Trophoblast cell (in vitro differentiated cells and primary cell): ENCODE data around the gene SSH3. TPM values are rescaled to one million over a fixed set of nuclear protein-coding genes. Genes with fewer than 3 reads are reported as not detected.

Experiments
- DNase-seq, 2 donors: peaks; one replicate each; pipeline ENCODE4 v3.0.0-alpha.2; 2016
- H2AFZ ChIP-seq: 2 replicates; pipeline ENCODE4 v1.6.1; 2013; ENCODE audit warnings: low read length, moderate library complexity, mild to moderate bottlenecking; ENCODE audit not compliant: insufficient read depth, poor library complexity
- H2AK5ac ChIP-seq: 2 replicates; pipeline ENCODE4 v1.6.1; 2013; ENCODE audit warnings: mild to moderate bottlenecking, low read length
- H2BK120ac ChIP-seq: 2 replicates; pipeline ENCODE4 v1.6.1; 2013; ENCODE audit warnings: low read length, mild to moderate bottlenecking, moderate library complexity; ENCODE audit not compliant: insufficient read depth, poor library complexity
- H2BK12ac ChIP-seq: 2 replicates; pipeline ENCODE4 v1.6.1; 2013; ENCODE audit warnings: mild to moderate bottlenecking, low read length, moderate library complexity
- H2BK5ac ChIP-seq: 2 replicates; pipeline ENCODE4 v1.6.1; 2013; ENCODE audit warnings: low read length, low read depth, moderate library complexity, mild to moderate bottlenecking; ENCODE audit not compliant: poor library complexity
- H3K14ac ChIP-seq: 2 replicates; pipeline ENCODE4 v1.6.1; 2013; ENCODE audit warnings: mild to moderate bottlenecking, low read length
- H3K18ac ChIP-seq: 2 replicates; pipeline ENCODE4 v1.6.1; 2013; ENCODE audit warnings: mild to moderate bottlenecking, low read length
- H3K23ac ChIP-seq: 2 replicates; pipeline ENCODE4 v1.6.1; 2013; ENCODE audit warnings: low read length
- H3K27ac ChIP-seq: 2 replicates; pipeline ENCODE4 v1.5.1; 2013; ENCODE audit warnings: low read depth, mild to moderate bottlenecking, inconsistent platforms, low read length, moderate library complexity
- H3K27me3 ChIP-seq: 2 replicates; pipeline ENCODE4 v1.6.1; 2013; ENCODE audit warnings: inconsistent platforms, mild to moderate bottlenecking, low read length, moderate library complexity; ENCODE audit not compliant: insufficient read depth
- H3K36me3 ChIP-seq, 2 experiments: 1 replicate in 1 of 2; 2 replicates in 1 of 2; pipeline ENCODE4 v1.6.1; 2013; ENCODE audit warnings: low read length in 2 of 2, mild to moderate bottlenecking in 2 of 2, moderate library complexity in 1 of 2; ENCODE audit not compliant: insufficient read depth in 2 of 2, control insufficient read depth in 1 of 2
- H3K4ac ChIP-seq: 2 replicates; pipeline ENCODE4 v1.6.1; 2013; ENCODE audit warnings: low read depth, mild to moderate bottlenecking, low read length, moderate library complexity
- H3K4me1 ChIP-seq, 2 experiments: 1 replicate in 1 of 2; 2 replicates in 1 of 2; pipeline ENCODE4 v1.6.1; 2013; ENCODE audit warnings: low read length in 2 of 2, mild to moderate bottlenecking in 2 of 2, moderate library complexity in 1 of 2; ENCODE audit not compliant: insufficient read depth in 2 of 2, control insufficient read depth in 1 of 2
- H3K4me2 ChIP-seq: 2 replicates; pipeline ENCODE4 v1.6.1; 2013; ENCODE audit warnings: inconsistent platforms, mild to moderate bottlenecking, low read length, moderate library complexity
- H3K4me3 ChIP-seq: 2 replicates; pipeline ENCODE4 v1.5.1; 2013; ENCODE audit warnings: mild to moderate bottlenecking, low read depth, low read length, inconsistent platforms
- H3K79me1 ChIP-seq: one replicate; pipeline ENCODE4 v1.6.1; 2013; ENCODE audit warnings: low read length
- H3K79me2 ChIP-seq: 2 replicates; pipeline ENCODE4 v1.6.1; 2013; ENCODE audit warnings: low read length, mild to moderate bottlenecking; ENCODE audit not compliant: control insufficient read depth, insufficient read depth, poor library complexity
- H3K9ac ChIP-seq: 2 replicates; pipeline ENCODE4 v1.6.1; 2013; ENCODE audit warnings: mild to moderate bottlenecking, low read length
- H3K9me3 ChIP-seq: 2 replicates; pipeline ENCODE4 v1.6.1; 2013; ENCODE audit warnings: low read depth, mild to moderate bottlenecking, control low read depth, inconsistent platforms, low read length; ENCODE audit not compliant: insufficient read depth
- H4K12ac ChIP-seq: 2 replicates; pipeline ENCODE4 v1.6.1; 2013; ENCODE audit warnings: low read depth, mild to moderate bottlenecking, low read length, moderate library complexity
- H4K8ac ChIP-seq: 2 replicates; pipeline ENCODE4 v1.6.1; 2013; ENCODE audit warnings: low read depth, mild to moderate bottlenecking, low read length, moderate library complexity
- H4K91ac ChIP-seq: one replicate; pipeline ENCODE4 v1.6.1; 2013; ENCODE audit warnings: low read depth, mild to moderate bottlenecking, low read length, moderate library complexity
- WGBS: extraction: QIAGEN DNeasy Blood & Tissue Kit; methylation state at CpG from one replicate; pipeline ENCODE4 v1.1.7; 2013; ENCODE audit warnings: missing lambda C conversion rate; ENCODE audit not compliant: insufficient read length, insufficient coverage; ENCODE audit errors: extremely low coverage; 5-methylcytosine and 5-hydroxymethylcytosine counted together
- polyA plus RNA-seq: library from polyadenylated mRNA; stranded (reverse); fragments of 200-250 nt; gene quantifications from 2 replicates; pipeline ENCODE4 v1.2.3, GENCODE V29; 2013

The SSH3 gene
- 85.6 and 93.4 TPM in 2 replicates for polyA plus RNA-seq

GRCh38 chr11:67303132-67303834 lies at the start of gene SSH3:
TSS of gene SSH3 (plus strand) at chr11:67303530. CDS start at chr11:67303626, 96 bp downstream.
- DNase-seq, result peak; percentile 88 to 93
- H2BK5ac ChIP-seq, result peak within 1 kb of the TSS; percentile 98
- H3K14ac ChIP-seq, result peak within 1 kb of the TSS; percentile 100
- peak within 1 kb of the TSS; percentile 99 for H4K12ac ChIP-seq
- peak within 1 kb of the TSS; percentile 98 for H4K8ac ChIP-seq
- H3K4me3 ChIP-seq, result peak within 1 kb of the TSS; percentile 95
- peak within 1 kb of the TSS; percentile 88 for H3K27ac ChIP-seq
- peak within 1 kb of the TSS; percentile 98 for H2BK120ac ChIP-seq
- H3K9me3 ChIP-seq, result peaks cover 5% of the 10 kb centered on the region
- no peaks in the 10 kb centered on the region for H3K27me3 ChIP-seq
- H3K23ac ChIP-seq, result no peak within 1 kb of the TSS
- H2BK12ac ChIP-seq, result peak within 1 kb of the TSS; percentile 84
- no CpG with 5 or more reads among the region's 65 CpGs for WGBS
- peak within 1 kb of the TSS; percentile 100 for H3K18ac ChIP-seq
- H3K79me1 ChIP-seq, result peaks cover 22% of the 10 kb centered on the region
- peaks cover 56 to 57% of the 10 kb centered on the region in 2 experiments for H3K36me3 ChIP-seq
- H3K4me2 ChIP-seq, result peak within 1 kb of the TSS; percentile 97
- H2AK5ac ChIP-seq, result peak within 1 kb of the TSS; percentile 96
- peak within 1 kb of the TSS; percentile 99 for H4K91ac ChIP-seq
- peak within 1 kb of the TSS; percentile 87 for H3K9ac ChIP-seq
- H3K4ac ChIP-seq, result peak within 1 kb of the TSS; percentile 98
- H3K79me2 ChIP-seq, result peaks cover 10% of the 10 kb centered on the region
- H3K4me1 ChIP-seq, result peaks cover 23 to 29% of the 10 kb centered on the region in 2 experiments
- peak within 1 kb of the TSS; percentile 98 for H2AFZ ChIP-seq

GRCh38 chr11:67253872-67254624 lies 49.3 kb upstream of the SSH3 start:
- Histone ChIP-seq H3K9me3 (no peaks in the 10 kb centered on the region), H3K18ac (no peak overlapping the region), H3K27ac (no peak overlapping the region), H3K36me3 (peaks cover 55 to 77% of the 10 kb centered on the region in 2 experiments), H3K79me1 (no peaks in the 10 kb centered on the region), H2AFZ (no peak overlapping the region), H3K4ac (no peak overlapping the region), H3K23ac (no peak overlapping the region), H4K91ac (no peak overlapping the region), H3K4me3 (no peak overlapping the region), H3K79me2 (no peaks in the 10 kb centered on the region), H2BK120ac (no peak overlapping the region), H3K27me3 (no peaks in the 10 kb centered on the region), H3K9ac (no peak overlapping the region), H3K14ac (no peak overlapping the region), H2BK12ac (peak overlapping the region; percentile 16), H3K4me1 (peaks cover 0 to 5% of the 10 kb centered on the region in 2 experiments), H2AK5ac (no peak overlapping the region), H4K12ac (no peak overlapping the region), H2BK5ac (no peak overlapping the region), H4K8ac (no peak overlapping the region), H3K4me2 (no peak overlapping the region)
- no CpG with 5 or more reads among the region's 14 CpGs for WGBS
- no peak for DNase-seq

GRCh38 chr11:67254798-67255197 lies 48.5 kb upstream of the SSH3 start:
- H3K9ac ChIP-seq, result no peak overlapping the region
- no peak overlapping the region for H2AK5ac ChIP-seq
- no CpG with 5 or more reads among the region's 15 CpGs for WGBS
- H3K9me3 ChIP-seq, result no peaks in the 10 kb centered on the region
- no peaks in the 10 kb centered on the region for H3K79me1 ChIP-seq
- no peak overlapping the region for H3K27ac ChIP-seq
- H2BK12ac ChIP-seq, result no peak overlapping the region
- H3K4me2 ChIP-seq, result no peak overlapping the region
- no peak overlapping the region for H3K23ac ChIP-seq
- H4K8ac ChIP-seq, result no peak overlapping the region
- peaks cover 0 to 5% of the 10 kb centered on the region in 2 experiments for H3K4me1 ChIP-seq
- no peak overlapping the region for H4K91ac ChIP-seq
- peaks cover 53 to 69% of the 10 kb centered on the region in 2 experiments for H3K36me3 ChIP-seq
- H3K18ac ChIP-seq, result no peak overlapping the region
- H4K12ac ChIP-seq, result no peak overlapping the region
- H3K4ac ChIP-seq, result no peak overlapping the region
- no peak overlapping the region for H3K14ac ChIP-seq
- H3K27me3 ChIP-seq, result no peaks in the 10 kb centered on the region
- H2BK5ac ChIP-seq, result no peak overlapping the region
- DNase-seq, result no peak
- no peak overlapping the region for H2AFZ ChIP-seq
- H3K4me3 ChIP-seq, result no peak overlapping the region
- H3K79me2 ChIP-seq, result no peaks in the 10 kb centered on the region
- H2BK120ac ChIP-seq, result no peak overlapping the region

GRCh38 chr11:67255353-67255752 lies 48.0 kb upstream of the SSH3 start:
- no peak overlapping the region for H3K18ac ChIP-seq
- no peak overlapping the region for H3K9ac ChIP-seq
- no peak overlapping the region for H4K8ac ChIP-seq
- H3K4ac ChIP-seq, result no peak overlapping the region
- H3K79me1 ChIP-seq, result no peaks in the 10 kb centered on the region
- no peak overlapping the region for H3K4me3 ChIP-seq
- no peak overlapping the region for H2BK12ac ChIP-seq
- no peaks in the 10 kb centered on the region for H3K79me2 ChIP-seq
- H3K27me3 ChIP-seq, result no peaks in the 10 kb centered on the region
- H3K23ac ChIP-seq, result no peak overlapping the region
- H3K36me3 ChIP-seq, result peaks cover 48 to 64% of the 10 kb centered on the region in 2 experiments
- no CpG with 5 or more reads among the region's 10 CpGs for WGBS
- no peak overlapping the region for H4K12ac ChIP-seq
- no peak overlapping the region for H3K4me2 ChIP-seq
- no peaks in the 10 kb centered on the region for H3K9me3 ChIP-seq
- H3K27ac ChIP-seq, result no peak overlapping the region
- no peak for DNase-seq
- H2BK120ac ChIP-seq, result no peak overlapping the region
- no peak overlapping the region for H2BK5ac ChIP-seq
- H4K91ac ChIP-seq, result no peak overlapping the region
- peaks cover 0 to 5% of the 10 kb centered on the region in 2 experiments for H3K4me1 ChIP-seq
- H2AFZ ChIP-seq, result no peak overlapping the region
- no peak overlapping the region for H3K14ac ChIP-seq
- no peak overlapping the region for H2AK5ac ChIP-seq
